DOHH2 (cell line): ENCODE measurements around the gene ELAVL1.

Source experiments
- EZH2phosphoT487 ChIP-seq: fragments of 200-600 bp; sonication (generic); IDR thresholded peaks from 2 replicates; pipeline ENCODE4 v1.6.1; 2017; ENCODE audit warnings: borderline replicate concordance, mild to moderate bottlenecking, antibody characterized with exemption, low read length, moderate library complexity, mixed read lengths
- TF ChIP-seq, protein P1 (sequence below): fragments of 200-600 bp; sonication (generic); IDR thresholded peaks from one replicate; pipeline ENCODE4 v1.5.1; 2014; ENCODE audit warnings: antibody characterized with exemption, mild to moderate bottlenecking, low read depth, low read length; ENCODE audit not compliant: poor library complexity, severe bottlenecking

DNA sequence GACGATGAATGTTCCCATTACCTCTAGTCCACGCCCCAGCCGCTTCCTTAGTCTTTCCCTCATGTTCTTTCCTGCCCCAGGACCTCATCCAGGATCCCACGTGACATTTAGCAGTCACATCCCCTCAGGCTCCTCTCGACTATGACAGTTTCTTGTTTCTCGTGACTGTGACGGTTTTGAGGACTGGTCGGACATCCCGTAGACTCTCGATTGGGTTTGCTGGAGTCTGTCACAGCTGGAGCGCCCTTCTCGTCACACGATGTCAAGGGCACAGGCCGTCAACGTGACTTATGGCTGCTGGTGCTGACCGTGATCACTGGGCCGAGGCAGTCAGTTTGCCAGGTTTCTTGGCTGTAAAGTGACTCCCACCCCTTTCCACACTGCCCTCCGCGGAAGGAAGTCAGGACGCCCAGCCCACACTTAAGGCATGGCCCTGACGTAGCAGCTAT lies 22.8 kb downstream of the ELAVL1 start:
- TF ChIP-seq, protein P1, sequence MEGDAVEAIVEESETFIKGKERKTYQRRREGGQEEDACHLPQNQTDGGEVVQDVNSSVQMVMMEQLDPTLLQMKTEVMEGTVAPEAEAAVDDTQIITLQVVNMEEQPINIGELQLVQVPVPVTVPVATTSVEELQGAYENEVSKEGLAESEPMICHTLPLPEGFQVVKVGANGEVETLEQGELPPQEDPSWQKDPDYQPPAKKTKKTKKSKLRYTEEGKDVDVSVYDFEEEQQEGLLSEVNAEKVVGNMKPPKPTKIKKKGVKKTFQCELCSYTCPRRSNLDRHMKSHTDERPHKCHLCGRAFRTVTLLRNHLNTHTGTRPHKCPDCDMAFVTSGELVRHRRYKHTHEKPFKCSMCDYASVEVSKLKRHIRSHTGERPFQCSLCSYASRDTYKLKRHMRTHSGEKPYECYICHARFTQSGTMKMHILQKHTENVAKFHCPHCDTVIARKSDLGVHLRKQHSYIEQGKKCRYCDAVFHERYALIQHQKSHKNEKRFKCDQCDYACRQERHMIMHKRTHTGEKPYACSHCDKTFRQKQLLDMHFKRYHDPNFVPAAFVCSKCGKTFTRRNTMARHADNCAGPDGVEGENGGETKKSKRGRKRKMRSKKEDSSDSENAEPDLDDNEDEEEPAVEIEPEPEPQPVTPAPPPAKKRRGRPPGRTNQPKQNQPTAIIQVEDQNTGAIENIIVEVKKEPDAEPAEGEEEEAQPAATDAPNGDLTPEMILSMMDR = no peak
- no peak for TF ChIP-seq EZH2phosphoT487
